CD14-positive monocyte (primary cell): Measurements from ENCODE around the gene GSTK1. TPM values are rescaled to one million over a fixed set of nuclear protein-coding genes. Genes with fewer than 3 reads are reported as not detected.

Experiments
- DNase-seq, 3 donors: peaks; one replicate each; pipeline ENCODE4 v3.0.0-alpha.2; 2011 to 2022
- H2AFZ ChIP-seq: 2 replicates; pipeline ENCODE4 v1.6.0; 2012; ENCODE audit warnings: mild to moderate bottlenecking, low read depth, low read length, inconsistent platforms; ENCODE audit not compliant: insufficient read depth, poor library complexity, severe bottlenecking
- H3K27ac ChIP-seq, 2 donors: 1 replicate in 1 of 2; 2 replicates in 1 of 2; pipeline ENCODE4 v1.5.1; 2012 to 2013; ENCODE audit warnings: low read length in 2 of 2, control low read depth in 1 of 2, inconsistent platforms in 1 of 2, low read depth in 1 of 2, mild to moderate bottlenecking in 1 of 2
- H3K27me3 ChIP-seq, 2 donors: one replicate each; pipeline versions ENCODE4 v1.6.0 to v1.6.1; 2011 to 2013; ENCODE audit warnings: low read length in 2 of 2; ENCODE audit not compliant: control insufficient read depth in 2 of 2, insufficient read depth in 2 of 2
- H3K36me3 ChIP-seq, 2 donors: replicated peaks in 1 of 2; 1 replicate in 1 of 2; 2 replicates in 1 of 2; pipeline versions ENCODE4 v1.5.1 to v1.6.1; 2012 to 2013; ENCODE audit warnings: low read length in 2 of 2, control low read depth in 1 of 2, inconsistent platforms in 1 of 2, mild to moderate bottlenecking in 1 of 2; ENCODE audit not compliant: insufficient read depth in 2 of 2, control insufficient read depth in 1 of 2
- H3K4me1 ChIP-seq, 2 donors: 1 replicate in 1 of 2; 2 replicates in 1 of 2; pipeline versions ENCODE4 v1.5.1 to v1.6.1; 2012 to 2013; ENCODE audit warnings: low read length in 2 of 2, control low read depth in 1 of 2, inconsistent platforms in 1 of 2, mild to moderate bottlenecking in 1 of 2, moderate library complexity in 1 of 2; ENCODE audit not compliant: insufficient read depth in 2 of 2, control insufficient read depth in 1 of 2
- H3K4me2 ChIP-seq: replicated peaks from 2 replicates; pipeline ENCODE3; 2012; ENCODE audit warnings: low read length, moderate library complexity, mild to moderate bottlenecking; ENCODE audit not compliant: poor library complexity, severe bottlenecking; ENCODE audit errors: extremely low read depth
- H3K4me3 ChIP-seq, 3 experiments: fragments of 200-600 bp in 1 of 3; sonication (generic) in 1 of 3; replicated peaks in 1 of 3; 1 replicate in 2 of 3; 2 replicates in 1 of 3; pipeline ENCODE4 v1.5.1; 2011 to 2013; ENCODE audit warnings: low read length in 3 of 3, mild to moderate bottlenecking in 3 of 3, control low read depth in 2 of 3, low read depth in 2 of 3, inconsistent platforms in 1 of 3, moderate library complexity in 1 of 3
- H3K79me2 ChIP-seq: 2 replicates; pipeline ENCODE4 v1.6.0; 2012; ENCODE audit warnings: mild to moderate bottlenecking, control low read depth, inconsistent platforms, low read length, moderate library complexity; ENCODE audit not compliant: insufficient read depth
- H3K9ac ChIP-seq: 2 replicates; pipeline ENCODE4 v1.6.0; 2017; ENCODE audit warnings: low read length, mild to moderate bottlenecking; ENCODE audit not compliant: insufficient read depth, poor library complexity, severe bottlenecking
- H3K9me3 ChIP-seq, 2 donors: replicated peaks in 1 of 2; 1 replicate in 1 of 2; 2 replicates in 1 of 2; pipeline versions ENCODE4 v1.5.1 to v1.6.1; 2012 to 2013; ENCODE audit warnings: low read length in 2 of 2, control low read depth in 1 of 2; ENCODE audit not compliant: control insufficient read depth in 1 of 2, insufficient read depth in 1 of 2
- H4K20me1 ChIP-seq: 2 replicates; pipeline ENCODE4 v1.6.0; 2012; ENCODE audit warnings: mild to moderate bottlenecking, low read length, control low read depth, moderate library complexity; ENCODE audit not compliant: insufficient read depth
- H3K27ac Mint-ChIP-seq, 7 donors: one replicate each; pipeline ENCODE4 v1.8.0; 2020; ENCODE audit warnings: mild to moderate bottlenecking in 7 of 7, mixed read lengths in 7 of 7, moderate library complexity in 6 of 7, inconsistent platforms in 2 of 7
- H3K27me3 Mint-ChIP-seq, 3 donors: one replicate each; pipeline ENCODE4 v1.8.0; 2021 to 2022; ENCODE audit warnings: low read depth in 3 of 3, mild to moderate bottlenecking in 3 of 3, mixed read lengths in 3 of 3, moderate library complexity in 3 of 3, inconsistent platforms in 1 of 3
- H3K36me3 Mint-ChIP-seq, 2 donors: one replicate each; pipeline ENCODE4 v1.8.0; 2020; ENCODE audit warnings: mixed read lengths in 2 of 2, inconsistent platforms in 1 of 2, mild to moderate bottlenecking in 1 of 2
- H3K4me1 Mint-ChIP-seq: one replicate; pipeline ENCODE4 v1.8.0; 2020; ENCODE audit warnings: mild to moderate bottlenecking, mixed read lengths
- H3K4me3 Mint-ChIP-seq, 2 donors: one replicate each; pipeline ENCODE4 v1.8.0; 2020; ENCODE audit warnings: mild to moderate bottlenecking in 2 of 2, mixed read lengths in 2 of 2, moderate library complexity in 1 of 2
- H3K9me3 Mint-ChIP-seq, 7 donors: one replicate each; pipeline ENCODE4 v1.8.0; 2020 to 2022; ENCODE audit warnings: mixed read lengths in 7 of 7, mild to moderate bottlenecking in 6 of 7, moderate library complexity in 6 of 7, inconsistent platforms in 2 of 7
- CTCF ChIP-seq: fragments of 200-600 bp; IDR thresholded peaks from one replicate; pipeline ENCODE4 v1.8.0; 2022; ENCODE audit warnings: antibody characterized with exemption, mild to moderate bottlenecking
- WGBS: methylation state at CpG from one replicate; pipeline ENCODE4 v1.1.5; 2013; ENCODE audit warnings: missing lambda C conversion rate; ENCODE audit not compliant: insufficient coverage; 5-methylcytosine and 5-hydroxymethylcytosine counted together
- intact Hi-C, 2 donors: fragments of 100-400 bp; cut with micrococcal nuclease; formaldehyde crosslinking; loops; one replicate each; pipeline versions ENCODE4 v1.15.0 to v1.15.1; 2023
- polyA plus RNA-seq, 3 donors: library from polyadenylated mRNA; depleted of rRNA in 1 of 3; unstranded in 2 of 3; stranded (reverse) in 1 of 3; fragments of 300-500 nt in 2 of 3; fragments of >200 nt in 1 of 3; fragmentation: Illumina TruSeq in 2 of 3; gene quantifications; 1 replicate in 2 of 3; 2 replicates in 1 of 3; pipeline ENCODE4 v1.2.3, GENCODE V29; 2012 to 2021

The GSTK1 gene
- polyA plus RNA-seq, 3 donors, result 413 to 547 (median 427) TPM

DNA sequence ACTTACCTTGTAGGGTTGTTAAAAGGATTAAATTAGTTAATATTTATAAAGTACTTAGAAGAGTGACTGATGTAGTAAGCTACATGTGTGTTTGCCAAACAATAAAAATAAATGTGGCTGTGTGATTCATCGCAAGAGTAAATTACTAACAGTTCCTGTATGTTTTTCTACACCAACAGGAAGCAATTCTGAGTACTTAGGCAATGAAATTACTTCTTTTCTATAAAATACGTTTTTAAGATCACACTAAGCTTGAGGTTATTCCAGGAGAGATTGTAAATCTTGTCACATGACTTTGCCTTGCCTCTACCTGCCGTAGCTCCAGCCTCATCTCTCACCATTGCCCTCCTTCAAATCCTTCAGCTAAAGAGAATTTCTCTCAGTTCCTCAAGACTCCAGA, 18.1 kb upstream of the GSTK1 start:
- Histone ChIP-seq H3K36me3 (no peaks in the 10 kb centered on the region), H4K20me1 (no peaks in the 10 kb centered on the region), H2AFZ (no peak overlapping the region), H3K4me1 (peaks cover 70 to 94% of the 10 kb centered on the region in 2 donors), H3K27ac (peak overlapping the region; percentile 34 to 87), H3K9me3 (no peaks in the 10 kb centered on the region), H3K9ac (no peak overlapping the region), H3K79me2 (no peaks in the 10 kb centered on the region), H3K27me3 (no peaks in the 10 kb centered on the region), H3K4me3 (peak overlapping the region in 1 of 3 experiments; percentile 52), H3K4me2 (peak overlapping the region; percentile 57)
- Mint-ChIP-seq H3K27ac (peak overlapping the region; percentile 74 to 95 (median 88)), H3K36me3 (no peaks in the 10 kb centered on the region), H3K9me3 (peaks cover 0 to 4% (median 0%) of the 10 kb centered on the region in 7 donors), H3K4me3 (peak overlapping the region; percentile 25 to 65), H3K4me1 (peaks cover 78% of the 10 kb centered on the region), H3K27me3 (peaks cover 0 to 1% (median 0%) of the 10 kb centered on the region in 3 donors)
- WGBS, result 63% methylated on average over 1 of the region's 3 CpGs
- TF ChIP-seq CTCF, result no peak
- peak; percentile 53 to 82 (median 70) for DNase-seq
- intact Hi-C loops, result loop anchor here (5.0 to 10.0 kb wide), 2 partner anchors 57 to 170 kb away; no protein-coding TSS in a partner anchor

GRCh38 chr7:143247372-143247771, 15.9 kb upstream of the GSTK1 start:
- no CpG with 5 or more reads among the region's 1 CpG for WGBS
- Histone ChIP-seq H3K9ac (no peak overlapping the region), H4K20me1 (no peaks in the 10 kb centered on the region), H3K27ac (no peak overlapping the region), H3K4me1 (peaks cover 58 to 92% of the 10 kb centered on the region in 2 donors), H3K4me2 (no peak overlapping the region), H3K4me3 (no peak overlapping the region), H3K27me3 (no peaks in the 10 kb centered on the region), H3K9me3 (no peaks in the 10 kb centered on the region), H3K79me2 (no peaks in the 10 kb centered on the region), H3K36me3 (no peaks in the 10 kb centered on the region), H2AFZ (no peak overlapping the region)
- no peak overlapping the region for H3K4me3 Mint-ChIP-seq
- peaks cover 79% of the 10 kb centered on the region for H3K4me1 Mint-ChIP-seq
- intact Hi-C loops, result loop anchor here (5.0 to 10.0 kb wide), 2 partner anchors 55 to 167 kb away; no protein-coding TSS in a partner anchor
- no peak for DNase-seq
- H3K27ac Mint-ChIP-seq, result peak overlapping the region in 3 of 7 donors; percentile 62 to 84 (median 75)
- H3K36me3 Mint-ChIP-seq, result no peaks in the 10 kb centered on the region
- peaks cover 0 to 4% (median 1%) of the 10 kb centered on the region in 7 donors for H3K9me3 Mint-ChIP-seq
- no peak for TF ChIP-seq CTCF
- H3K27me3 Mint-ChIP-seq, result peaks cover 0 to 1% (median 0%) of the 10 kb centered on the region in 3 donors
